Activated CD4-positive, alpha-beta memory T cell treated with anti-CD3 and anti-CD28 coated beads, Interleukin-2, amount 10 ng/mL, durations not matched to agents 7 days and 5 days (primary cell): ENCODE measurements around the gene OGDH. TPM values are rescaled to one million over a fixed set of nuclear protein-coding genes. Genes with fewer than 3 reads are reported as not detected.
A peak's percentile ranks its signal among the peaks of the same experiment; 100 is the strongest.

Experiments used
- CTCF ChIA-PET: fragments of 350-600 bp; sonication (Branson Sonifier 250); formaldehyde crosslinking; loops from one replicate; lab custom pipeline; 2021; ENCODE audit warnings: antibody characterized with exemption, inconsistent platforms; lab: Charles Lee
- POLR2A ChIA-PET: fragments of 350-600 bp; sonication (Branson Sonifier 250); formaldehyde crosslinking; loops from one replicate; lab custom pipeline; 2021; ENCODE audit warnings: antibody characterized with exemption; lab: Charles Lee
- DNase-seq: peaks from one replicate; pipeline ENCODE4 v3.0.0-alpha.2; 2020
- H3K27ac Mint-ChIP-seq: one replicate; pipeline ENCODE4 v1.8.0; 2021; ENCODE audit warnings: mild to moderate bottlenecking, mixed read lengths
- H3K27me3 Mint-ChIP-seq: one replicate; pipeline ENCODE4 v1.8.0; 2021; ENCODE audit warnings: mixed read lengths
- H3K36me3 Mint-ChIP-seq: one replicate; pipeline ENCODE4 v1.8.0; 2021; ENCODE audit warnings: low read depth, mixed read lengths
- H3K4me1 Mint-ChIP-seq: one replicate; pipeline ENCODE4 v1.8.0; 2021; ENCODE audit warnings: mixed read lengths
- H3K4me3 Mint-ChIP-seq: one replicate; pipeline ENCODE4 v1.8.0; 2021; ENCODE audit warnings: mild to moderate bottlenecking, mixed read lengths
- H3K9me3 Mint-ChIP-seq: one replicate; pipeline ENCODE4 v1.8.0; 2021; ENCODE audit warnings: mixed read lengths
- total RNA-seq, 2 experiments: library from RNA; stranded (reverse); gene quantifications; one replicate each; pipeline ENCODE4 v1.2.3, GENCODE V29; 2021

Gene OGDH
- total RNA-seq, 2 experiments from 2014 or later: 164 to 166 TPM

DNA sequence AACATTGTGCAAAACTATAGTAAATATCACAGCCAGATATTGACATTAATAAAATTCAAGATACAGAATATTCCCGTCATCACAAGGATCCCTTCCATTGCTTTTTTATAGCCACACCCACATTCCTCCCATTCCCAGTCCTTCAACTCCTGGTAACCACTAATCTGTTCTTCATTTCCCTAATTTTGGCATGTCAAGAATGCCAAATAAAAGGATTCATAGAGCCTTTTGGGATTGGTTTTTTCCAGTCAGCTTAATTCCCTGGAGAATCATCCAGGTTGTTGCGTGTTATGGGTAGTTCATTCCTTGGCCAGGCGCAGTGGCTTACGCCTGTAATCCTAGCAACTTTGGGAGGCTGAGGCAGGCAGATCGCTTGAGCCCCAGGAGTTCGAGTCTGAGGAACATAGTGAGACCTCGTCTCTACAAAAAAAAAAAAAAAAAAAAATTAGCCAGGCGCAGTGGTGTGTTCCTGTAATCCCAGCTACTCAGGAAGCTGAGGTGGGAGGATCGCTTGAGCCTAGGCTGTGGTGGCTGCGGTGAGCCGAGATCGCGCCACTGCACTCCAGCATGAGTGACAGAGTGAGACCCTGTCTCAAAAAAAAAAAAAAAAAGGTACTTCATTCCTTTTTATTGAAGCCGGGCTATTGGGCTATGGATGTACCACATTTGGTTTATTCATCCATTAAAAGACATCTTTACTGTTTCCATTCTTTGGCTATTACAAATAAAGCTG, 2.7 kb downstream of the OGDH start:
- peak; percentile 36 for DNase-seq
- ChIA-PET POLR2A (interaction anchor here (0.9 to 33.8 kb wide), 4 partner anchors 8 to 186 kb away, joined by 3 to 1257 read pairs (median 36); no protein-coding TSS in a partner anchor), CTCF (interaction anchor here (0.7 to 1.5 kb wide), 3 partner anchors 13 to 994 kb away, joined by 3 read pairs; no protein-coding TSS in a partner anchor)

DNA sequence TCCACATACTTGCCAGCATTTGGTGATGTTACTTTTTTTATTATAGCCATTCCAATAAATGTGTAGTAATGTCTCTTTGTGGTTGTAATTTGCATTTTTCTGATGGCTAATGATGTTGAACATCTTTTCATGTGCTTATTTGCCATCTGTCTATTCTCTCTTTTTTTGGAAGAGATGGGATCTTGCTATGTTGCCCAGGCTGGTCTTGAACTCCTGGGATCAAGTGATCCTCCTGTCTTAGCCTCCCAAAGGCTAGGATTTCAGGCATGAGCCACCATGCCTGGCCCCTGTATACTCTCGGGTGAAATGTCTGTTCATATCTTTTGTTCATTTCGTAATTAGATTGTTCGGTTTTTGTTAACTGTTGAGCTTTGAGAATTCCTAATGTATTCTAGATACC, 3.4 kb downstream of the OGDH start:
- no peak for DNase-seq
- POLR2A ChIA-PET: interaction anchor here (0.9 to 33.8 kb wide), 4 partner anchors 8 to 185 kb away, joined by 3 to 1257 read pairs (median 36); no protein-coding TSS in a partner anchor
- no peaks in the 10 kb centered on the region for H3K9me3 Mint-ChIP-seq
- peaks cover 33% of the 10 kb centered on the region for H3K36me3 Mint-ChIP-seq
- no peak overlapping the region for H3K4me3 Mint-ChIP-seq
- peaks cover 63% of the 10 kb centered on the region for H3K4me1 Mint-ChIP-seq
- no peak overlapping the region for H3K27ac Mint-ChIP-seq
- CTCF ChIA-PET: interaction anchor here (0.7 to 1.5 kb wide), 3 partner anchors 13 to 994 kb away, joined by 3 read pairs; no protein-coding TSS in a partner anchor
- H3K27me3 Mint-ChIP-seq: no peaks in the 10 kb centered on the region

More for the DNA sequence above, 2.7 kb downstream of the OGDH start:
- Mint-ChIP-seq H3K4me1 (peaks cover 56% of the 10 kb centered on the region), H3K36me3 (peaks cover 28% of the 10 kb centered on the region), H3K27me3 (peaks cover under 1% of the 10 kb centered on the region), H3K9me3 (no peaks in the 10 kb centered on the region), H3K27ac (peak overlapping the region; percentile 52), H3K4me3 (peak overlapping the region; percentile 39)

DNA sequence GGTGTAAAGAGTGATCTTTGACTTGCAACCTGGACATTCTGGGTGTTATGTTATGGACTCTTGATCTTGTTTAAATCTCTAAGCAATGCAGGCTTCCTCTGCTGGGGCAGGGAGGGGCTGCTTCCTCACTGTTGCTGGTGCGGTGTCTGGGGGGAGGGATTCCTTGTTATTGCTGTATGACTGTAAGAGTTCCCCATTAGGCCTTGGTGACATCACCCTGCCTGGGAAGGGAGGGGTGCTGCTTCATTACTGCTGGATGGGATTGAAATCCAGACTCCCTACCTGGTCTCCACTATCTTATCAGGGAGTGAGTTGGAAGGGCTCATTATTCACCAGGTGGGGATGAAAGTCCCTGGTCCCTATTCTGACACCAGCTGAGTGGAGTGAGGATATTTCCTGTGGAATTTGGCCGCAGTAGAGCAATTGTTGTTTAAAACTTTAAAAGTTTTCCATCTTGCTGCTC, 8.8 kb downstream of the OGDH start:
- ChIA-PET POLR2A (interaction anchor here (33.8 kb wide), 1 partner anchor 18 kb away, joined by 1257 read pairs; no protein-coding TSS in a partner anchor), CTCF (no interaction called here)
- H3K4me3 Mint-ChIP-seq: peak overlapping the region; percentile 42
- DNase-seq: peak; percentile 45
- no peaks in the 10 kb centered on the region for H3K9me3 Mint-ChIP-seq
- peaks cover 68% of the 10 kb centered on the region for H3K4me1 Mint-ChIP-seq
- H3K27me3 Mint-ChIP-seq: no peaks in the 10 kb centered on the region
- peaks cover 43% of the 10 kb centered on the region for H3K36me3 Mint-ChIP-seq
- H3K27ac Mint-ChIP-seq: peak overlapping the region; percentile 87

DNA sequence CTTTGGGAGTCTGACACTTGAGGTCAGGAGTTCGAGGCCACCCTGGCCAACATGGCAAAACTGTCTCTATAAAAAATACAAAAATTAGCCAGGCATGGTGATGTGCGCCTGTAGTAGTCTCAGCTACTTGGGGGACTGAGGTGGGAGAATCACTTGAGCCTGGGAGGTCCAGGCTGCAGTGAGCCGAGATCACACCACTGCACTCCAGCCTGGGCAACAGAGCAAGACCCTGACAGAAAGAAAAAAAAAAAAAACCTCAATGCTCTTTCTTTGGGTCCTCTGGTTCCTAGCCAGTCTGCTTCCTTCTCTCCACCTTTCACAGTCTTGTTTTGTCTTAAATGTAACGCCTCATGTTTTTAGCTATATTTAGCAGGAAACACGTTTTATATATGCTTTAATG, 9.4 kb downstream of the OGDH start:
- H3K9me3 Mint-ChIP-seq: no peaks in the 10 kb centered on the region
- no peaks in the 10 kb centered on the region for H3K27me3 Mint-ChIP-seq
- H3K4me3 Mint-ChIP-seq: no peak overlapping the region
- CTCF ChIA-PET: interaction anchor here (2.4 kb wide), 1 partner anchor 9 kb away, joined by 8 read pairs; the partner anchor contains the start of gene OGDH
- POLR2A ChIA-PET: interaction anchor here (2.4 to 33.8 kb wide), 2 partner anchors 10 to 18 kb away, joined by 40 to 1257 read pairs; partner anchors contain the start of gene OGDH
- peaks cover 72% of the 10 kb centered on the region for H3K4me1 Mint-ChIP-seq
- peak overlapping the region; percentile 87 for H3K27ac Mint-ChIP-seq
- H3K36me3 Mint-ChIP-seq: peaks cover 46% of the 10 kb centered on the region
- DNase-seq: no peak

GRCh38 chr7:44616545-44616944, 10.1 kb downstream of the OGDH start:
- ChIA-PET POLR2A (interaction anchor here (0.7 to 33.8 kb wide), 4 partner anchors 11 to 232 kb away, joined by 4 to 1257 read pairs (median 22); partner anchors contain the start of genes H2AZ2 and OGDH), CTCF (interaction anchor here (2.4 kb wide), 1 partner anchor 10 kb away, joined by 8 read pairs; the partner anchor contains the start of gene OGDH)
- no peak for DNase-seq
- Mint-ChIP-seq H3K9me3 (no peaks in the 10 kb centered on the region), H3K27ac (no peak overlapping the region), H3K4me3 (no peak overlapping the region), H3K36me3 (peaks cover 53% of the 10 kb centered on the region), H3K4me1 (peaks cover 79% of the 10 kb centered on the region), H3K27me3 (no peaks in the 10 kb centered on the region)

DNA sequence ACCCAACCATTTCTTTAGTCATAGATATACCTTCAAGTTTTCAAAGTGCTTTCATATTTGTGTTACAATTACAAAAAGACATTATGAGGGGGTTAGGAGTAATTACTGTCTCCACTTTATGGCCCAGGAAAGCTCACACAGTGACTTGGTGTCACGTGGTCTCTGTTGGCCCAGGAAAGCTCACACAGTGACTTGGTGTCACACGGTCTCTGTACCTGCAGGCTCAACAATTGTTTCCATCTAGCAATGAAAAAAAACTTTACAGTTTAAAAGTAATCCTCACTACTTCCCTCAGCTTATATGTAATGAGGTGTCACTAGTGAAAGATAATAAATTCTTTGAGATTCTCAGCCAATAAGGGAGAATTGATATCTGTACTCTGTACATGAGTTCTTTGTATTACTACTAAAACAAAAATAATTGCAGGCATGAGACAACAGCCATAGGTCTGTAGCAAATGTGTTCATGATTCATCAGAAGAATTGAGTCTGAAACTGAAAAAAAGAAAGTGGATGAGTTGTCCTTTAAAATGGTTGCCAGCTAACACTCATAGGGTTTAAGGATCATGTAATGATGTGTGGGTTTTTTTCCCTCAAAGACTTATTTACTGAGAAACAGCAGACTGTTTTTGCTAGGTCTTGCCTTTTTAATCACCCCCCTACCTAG, 10.9 kb downstream of the OGDH start:
- Mint-ChIP-seq H3K4me1 (peaks cover 82% of the 10 kb centered on the region), H3K36me3 (peaks cover 48% of the 10 kb centered on the region), H3K27ac (peak overlapping the region; percentile 80), H3K9me3 (no peaks in the 10 kb centered on the region), H3K27me3 (no peaks in the 10 kb centered on the region), H3K4me3 (no peak overlapping the region)
- CTCF ChIA-PET: interaction anchor here (0.6 to 2.4 kb wide), 3 partner anchors 11 to 870 kb away, joined by 4 to 8 read pairs (median 4); partner anchors contain the start of gene OGDH
- POLR2A ChIA-PET: interaction anchor here (0.7 to 33.8 kb wide), 5 partner anchors 8 to 231 kb away, joined by 4 to 1257 read pairs (median 4); partner anchors contain the start of genes H2AZ2 and OGDH
- no peak for DNase-seq

DNA sequence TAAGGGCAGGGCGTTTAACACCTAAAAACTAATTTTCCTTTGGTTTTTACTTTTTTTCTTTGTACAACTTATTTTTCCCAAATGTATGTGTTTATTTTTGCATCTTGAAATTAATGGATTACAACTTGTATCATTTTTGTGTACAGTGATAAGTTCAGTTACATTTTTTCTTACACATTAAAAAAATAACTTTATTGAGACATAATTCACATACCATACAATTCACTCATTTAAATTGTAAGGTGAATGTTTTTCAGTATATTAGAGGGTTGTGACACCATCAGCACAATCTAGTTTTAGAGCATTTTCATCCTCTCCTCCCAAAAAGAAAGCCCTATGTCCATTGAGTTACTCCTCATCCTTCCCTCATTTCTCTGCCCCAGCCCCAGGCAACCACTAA, 11.6 kb downstream of the OGDH start:
- no peak for DNase-seq
- Mint-ChIP-seq H3K36me3 (peaks cover 48% of the 10 kb centered on the region), H3K27ac (peak overlapping the region; percentile 80), H3K4me3 (no peak overlapping the region), H3K9me3 (no peaks in the 10 kb centered on the region), H3K4me1 (peaks cover 87% of the 10 kb centered on the region), H3K27me3 (no peaks in the 10 kb centered on the region)
- ChIA-PET POLR2A (interaction anchor here (1.0 to 33.8 kb wide), 4 partner anchors 9 to 37 kb away, joined by 3 to 1257 read pairs (median 22); partner anchors contain the start of gene OGDH), CTCF (interaction anchor here (0.6 to 1.1 kb wide), 2 partner anchors 18 to 871 kb away, joined by 4 read pairs; no protein-coding TSS in a partner anchor)

DNA sequence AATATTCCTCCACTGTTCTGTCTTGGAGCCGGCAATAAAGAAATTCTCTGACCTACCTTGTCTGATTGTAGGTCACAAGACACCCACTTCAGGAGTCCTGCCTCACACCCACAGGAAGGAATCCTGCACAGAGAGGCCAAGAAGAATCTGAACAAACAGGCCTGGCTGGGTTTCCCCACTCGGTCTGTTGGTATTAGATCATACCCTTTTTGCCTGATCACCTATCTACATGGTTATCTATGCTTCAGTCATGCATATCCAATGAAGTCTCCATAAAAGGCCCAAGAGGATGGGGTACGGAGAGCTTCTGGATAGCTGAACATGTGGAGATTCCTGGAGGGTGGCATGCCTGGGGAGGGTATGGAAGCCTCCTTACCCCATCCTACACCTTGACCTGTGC, 12.3 kb downstream of the OGDH start:
- Mint-ChIP-seq H3K36me3 (peaks cover 50% of the 10 kb centered on the region), H3K4me3 (no peak overlapping the region), H3K4me1 (peaks cover 91% of the 10 kb centered on the region), H3K27ac (peak overlapping the region; percentile 53), H3K27me3 (no peaks in the 10 kb centered on the region), H3K9me3 (no peaks in the 10 kb centered on the region)
- POLR2A ChIA-PET: interaction anchor here (1.1 to 33.8 kb wide), 3 partner anchors 11 to 37 kb away, joined by 3 to 1257 read pairs (median 69); partner anchors contain the start of gene OGDH
- DNase-seq: no peak
- CTCF ChIA-PET: no interaction called here

GRCh38 chr7:44621034-44621749, 14.8 kb downstream of the OGDH start:
- Mint-ChIP-seq H3K4me3 (no peak overlapping the region), H3K27ac (peak overlapping the region; percentile 91), H3K36me3 (peaks cover 64% of the 10 kb centered on the region), H3K9me3 (no peaks in the 10 kb centered on the region), H3K27me3 (no peaks in the 10 kb centered on the region), H3K4me1 (peaks cover 93% of the 10 kb centered on the region)
- CTCF ChIA-PET: interaction anchor here (0.7 to 1.7 kb wide), 4 partner anchors 10 to 216 kb away, joined by 3 to 15 read pairs (median 6); no protein-coding TSS in a partner anchor
- POLR2A ChIA-PET: interaction anchor here (1.4 to 33.8 kb wide), 5 partner anchors 12 to 264 kb away, joined by 4 to 1257 read pairs (median 7); partner anchors contain the start of genes H2AZ2, OGDH and PURB
- no peak for DNase-seq

DNA sequence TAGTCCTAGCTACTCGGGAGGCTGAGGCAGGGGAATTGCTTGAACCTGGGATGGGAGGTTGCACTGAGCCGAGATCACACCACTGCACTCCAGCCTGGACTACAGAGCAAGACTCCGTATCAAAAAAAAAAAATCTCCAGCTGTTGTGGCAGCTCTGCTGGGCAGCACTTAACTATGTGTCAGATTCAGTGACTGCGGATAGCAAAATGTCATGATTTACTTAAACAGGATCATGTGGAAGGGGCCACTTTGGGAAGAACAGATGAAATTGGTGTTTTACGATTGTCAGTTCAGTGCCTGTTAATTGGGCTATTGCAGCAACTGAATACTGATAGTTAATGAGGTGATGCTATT, 15.3 kb downstream of the OGDH start:
- H3K27ac Mint-ChIP-seq: peak overlapping the region; percentile 91
- DNase-seq: no peak
- peaks cover 69% of the 10 kb centered on the region for H3K36me3 Mint-ChIP-seq
- H3K4me3 Mint-ChIP-seq: no peak overlapping the region
- H3K27me3 Mint-ChIP-seq: no peaks in the 10 kb centered on the region
- CTCF ChIA-PET: interaction anchor here (1.1 to 1.7 kb wide), 2 partner anchors 12 to 18 kb away, joined by 3 to 15 read pairs; no protein-coding TSS in a partner anchor
- peaks cover 97% of the 10 kb centered on the region for H3K4me1 Mint-ChIP-seq
- no peaks in the 10 kb centered on the region for H3K9me3 Mint-ChIP-seq
- POLR2A ChIA-PET: interaction anchor here (1.4 to 33.8 kb wide), 5 partner anchors 12 to 264 kb away, joined by 4 to 1257 read pairs (median 7); partner anchors contain the start of genes H2AZ2, OGDH and PURB

DNA sequence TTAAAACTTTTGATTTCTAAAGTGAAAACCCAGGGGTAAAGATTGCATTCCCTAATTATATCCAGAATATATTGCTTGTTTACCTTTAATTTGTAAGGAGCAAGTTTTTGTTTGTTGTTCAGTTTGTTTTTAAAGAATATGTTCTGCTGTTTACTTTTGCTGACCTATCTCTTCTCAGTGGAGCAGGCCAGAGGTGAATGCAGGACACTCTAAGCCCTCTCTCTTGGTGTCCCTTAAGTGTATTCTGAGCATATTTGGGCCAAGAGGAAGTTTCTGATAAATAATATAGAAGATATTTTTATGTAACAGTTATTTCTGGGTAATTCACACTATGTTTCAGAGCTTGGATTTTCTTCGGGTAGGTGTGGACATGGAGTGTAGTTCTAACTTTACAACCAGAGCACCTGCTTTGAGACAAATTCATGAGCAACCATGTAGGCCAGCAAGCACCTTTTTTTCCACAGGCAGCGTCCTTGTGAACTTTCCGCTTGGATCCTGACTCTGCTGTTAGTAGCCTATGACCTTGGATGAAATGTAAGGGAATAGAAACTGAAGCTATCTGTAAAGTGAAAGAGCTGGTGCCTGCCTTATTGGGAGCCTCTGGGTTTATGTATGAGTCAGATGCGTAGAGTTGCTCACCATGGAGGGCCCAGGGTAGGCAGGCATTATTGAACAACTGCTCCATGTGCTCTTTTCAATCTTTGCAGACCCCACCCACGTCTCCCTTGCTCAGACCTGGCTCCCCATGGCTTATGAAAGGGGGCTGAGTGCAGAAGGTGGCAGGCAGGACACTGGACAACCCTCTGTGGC, 16.1 kb downstream of the OGDH start:
- Mint-ChIP-seq H3K27ac (peak overlapping the region; percentile 91), H3K36me3 (peaks cover 72% of the 10 kb centered on the region), H3K27me3 (no peaks in the 10 kb centered on the region), H3K4me1 (peaks cover 93% of the 10 kb centered on the region), H3K4me3 (peak overlapping the region; percentile 54), H3K9me3 (no peaks in the 10 kb centered on the region)
- peak; percentile 64 for DNase-seq
- POLR2A ChIA-PET: interaction anchor here (0.6 to 33.8 kb wide), 7 partner anchors 10 to 578 kb away, joined by 3 to 1257 read pairs (median 6); partner anchors contain the start of genes DBNL, H2AZ2 and OGDH
- CTCF ChIA-PET: interaction anchor here (0.8 to 1.2 kb wide), 4 partner anchors 8 to 17 kb away, joined by 3 to 10 read pairs (median 5); no protein-coding TSS in a partner anchor
